Skin epidermis (tissue), 12 donors: ENCODE measurements around the gene SULT1C2.
"Not testable (repeated sequence)": the region's sequence is repeated elsewhere in the genome, so short reads cannot be mapped to it uniquely, and the experiment has no call there.

ENCODE experiments used
- H3K27ac ChIP-seq, 21 experiments: fragments of 200-600 bp; sonication (generic) in 11 of 21; one replicate each; pipeline ENCODE4 v1.5.0; 2020; ENCODE audit warnings: mild to moderate bottlenecking in 3 of 21, inconsistent platforms in 2 of 21, moderate library complexity in 2 of 21
- H3K4me3 ChIP-seq, 7 experiments: fragments of 200-600 bp; sonication (generic) in 2 of 7; one replicate each; pipeline ENCODE4 v1.5.0; 2020; ENCODE audit warnings: inconsistent platforms in 2 of 7, mild to moderate bottlenecking in 2 of 7, moderate library complexity in 1 of 7

The SULT1C2 gene

DNA sequence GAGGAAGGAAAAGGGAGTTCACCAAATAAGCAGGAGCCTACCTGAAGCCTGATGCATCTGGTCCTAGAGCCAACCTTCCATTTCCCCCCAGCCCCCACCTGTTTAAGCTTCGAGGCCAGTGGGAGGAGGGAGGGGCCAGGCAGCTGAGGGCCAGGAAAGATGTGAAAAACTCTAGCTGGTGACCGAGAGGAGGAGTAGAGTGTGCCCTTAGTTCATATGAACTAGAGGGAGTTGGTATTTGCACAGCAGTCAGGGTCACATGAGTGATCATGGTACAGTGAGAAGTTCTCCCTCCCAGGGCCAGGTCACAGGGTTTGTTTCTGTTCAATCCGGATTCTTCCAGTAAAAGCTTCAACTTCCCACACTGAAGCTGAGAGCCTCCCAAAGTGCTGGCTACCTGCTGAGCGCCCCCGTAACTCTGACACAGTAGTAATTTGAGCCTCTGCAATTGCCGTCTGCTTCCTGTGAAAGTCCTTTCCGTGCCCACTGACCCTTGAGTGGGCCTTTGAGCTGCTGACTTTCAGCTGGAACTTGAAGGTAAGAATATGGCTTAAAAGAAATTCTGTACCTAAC is at the start of gene SULT1C2:
TSS of gene SULT1C2 (plus strand) at position 362 of the 573 bp plus-strand sequence. CDS start 4,773 bp downstream, outside the sequence.
- Histone ChIP-seq H3K27ac (no peak within 1 kb of the TSS), H3K4me3 (no peak within 1 kb of the TSS)

DNA sequence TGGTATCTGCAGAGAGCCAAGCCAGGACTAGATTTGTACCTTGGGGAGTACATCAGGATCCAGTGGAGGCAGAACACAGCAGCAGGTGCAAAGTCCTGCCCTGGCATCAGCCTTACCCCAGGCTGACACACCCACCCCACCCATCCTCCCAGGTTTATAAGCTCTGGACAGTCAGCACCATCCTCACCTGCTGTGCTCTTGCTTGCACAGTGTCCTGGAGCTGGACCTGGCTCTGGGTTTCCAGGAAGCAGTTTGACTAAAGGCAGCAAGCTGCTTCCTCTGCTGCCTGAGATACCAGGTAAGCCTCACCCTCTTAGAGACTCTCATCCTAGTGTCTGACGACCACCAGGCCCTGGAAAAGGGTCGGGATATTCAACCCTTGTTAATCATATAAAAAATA is 48.9 kb upstream of the SULT1C2 start, which contains the start of gene SULT1C3:
TSS of gene SULT1C3 (plus strand) at position 183 of the 400 bp plus-strand sequence. CDS start 7,227 bp downstream, outside the sequence.
- Histone ChIP-seq H3K27ac (no peak within 1 kb of the TSS), H3K4me3 (no peak within 1 kb of the TSS)

DNA sequence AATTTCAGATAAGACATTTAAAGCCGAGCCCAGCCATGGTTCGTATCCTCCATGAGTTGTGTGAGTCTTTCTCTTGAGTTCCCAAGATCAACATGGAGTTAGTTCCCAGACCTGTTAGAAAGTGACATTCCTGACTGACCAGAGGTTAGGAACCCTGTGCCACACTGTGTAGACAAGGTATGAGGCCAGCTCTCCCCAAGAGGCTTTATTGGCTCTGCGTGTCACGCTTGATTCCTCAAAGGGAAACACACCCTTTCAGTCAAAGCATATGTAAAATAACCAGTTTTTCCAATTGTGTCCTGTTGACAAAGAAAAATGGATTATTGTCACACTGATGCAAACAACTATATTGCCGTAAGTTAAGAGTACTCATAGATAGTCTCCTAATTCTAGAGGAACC is 47.7 kb upstream of the SULT1C2 start:
- H3K4me3 ChIP-seq: no peak overlapping the region
- H3K27ac ChIP-seq: no peak overlapping the region

DNA sequence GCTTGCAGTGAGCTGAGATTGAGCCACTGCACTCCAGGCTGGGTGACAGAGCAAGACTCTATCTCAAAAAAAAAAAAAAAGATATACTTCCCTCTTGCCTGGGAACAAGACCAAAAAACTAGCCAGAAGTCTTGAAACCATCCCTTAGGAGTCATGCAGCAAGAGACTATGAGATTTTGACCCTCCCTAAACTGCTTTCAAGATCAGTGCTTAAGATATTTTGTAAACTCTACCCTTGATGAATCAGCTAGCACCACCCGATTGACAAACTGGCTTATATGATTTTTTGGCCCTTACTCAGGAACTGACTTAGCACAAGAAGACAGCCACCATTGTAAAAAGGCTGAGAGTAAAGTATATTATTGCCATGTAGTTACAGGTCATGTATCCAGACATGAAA is 45.1 kb upstream of the SULT1C2 start:
- no peak overlapping the region for H3K27ac ChIP-seq
- no peak overlapping the region for H3K4me3 ChIP-seq

DNA sequence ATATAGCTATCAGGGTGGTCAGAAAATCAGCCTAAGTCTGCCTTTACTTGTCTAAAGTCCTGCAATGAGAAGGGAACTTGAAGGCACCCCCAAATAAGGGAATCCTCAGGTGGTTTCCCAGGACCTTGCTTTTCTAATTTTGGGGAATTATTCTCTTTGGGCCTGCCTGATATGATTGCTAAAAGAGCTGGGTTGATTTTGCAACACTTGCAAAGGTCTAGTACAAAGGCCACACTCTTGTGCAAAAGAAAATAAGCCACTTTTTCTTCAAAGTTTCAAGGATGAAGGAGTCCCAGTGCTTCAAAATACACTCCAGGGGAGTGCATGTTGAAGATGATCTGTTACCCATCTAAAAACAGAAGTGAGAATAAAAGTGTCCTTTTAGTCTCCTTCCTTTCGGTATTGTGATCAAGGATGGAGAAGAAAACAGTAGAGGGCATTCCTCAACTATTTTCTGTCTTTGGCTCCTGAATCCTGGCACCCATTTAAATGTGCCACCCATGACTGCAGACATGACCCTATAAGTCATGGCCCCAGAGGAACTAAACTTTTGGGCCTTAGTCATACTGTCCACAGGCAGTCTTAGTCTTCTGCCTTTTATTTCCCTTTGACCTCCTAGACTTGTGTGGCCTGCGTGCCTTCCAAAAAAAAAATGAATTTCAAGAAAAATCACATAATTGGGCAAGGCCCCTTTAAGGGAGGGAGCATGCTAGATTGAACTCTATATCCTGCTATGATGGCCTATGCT is 43.9 kb upstream of the SULT1C2 start:
- H3K27ac ChIP-seq: no peak overlapping the region
- no peak overlapping the region for H3K4me3 ChIP-seq

DNA sequence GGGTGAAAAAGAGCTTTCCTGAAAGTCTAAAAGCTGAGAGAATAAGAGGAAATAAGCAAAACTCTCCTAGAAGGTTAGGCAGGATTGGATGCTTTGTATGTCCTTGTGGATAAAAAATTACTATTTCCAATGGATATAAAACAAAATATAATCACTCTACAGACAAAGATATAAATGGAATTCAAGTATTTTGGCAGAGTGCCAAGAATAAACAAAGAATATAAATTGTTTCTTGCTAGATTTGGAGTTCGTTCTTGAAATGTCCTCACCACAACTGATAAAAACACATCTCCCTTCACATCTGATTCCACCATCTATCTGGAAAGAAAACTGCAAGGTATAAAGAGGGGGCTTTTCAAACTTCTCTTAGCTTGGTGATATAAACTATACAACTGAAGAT is 35.6 kb upstream of the SULT1C2 start:
- no peak overlapping the region for H3K27ac ChIP-seq
- H3K4me3 ChIP-seq: no peak overlapping the region

DNA sequence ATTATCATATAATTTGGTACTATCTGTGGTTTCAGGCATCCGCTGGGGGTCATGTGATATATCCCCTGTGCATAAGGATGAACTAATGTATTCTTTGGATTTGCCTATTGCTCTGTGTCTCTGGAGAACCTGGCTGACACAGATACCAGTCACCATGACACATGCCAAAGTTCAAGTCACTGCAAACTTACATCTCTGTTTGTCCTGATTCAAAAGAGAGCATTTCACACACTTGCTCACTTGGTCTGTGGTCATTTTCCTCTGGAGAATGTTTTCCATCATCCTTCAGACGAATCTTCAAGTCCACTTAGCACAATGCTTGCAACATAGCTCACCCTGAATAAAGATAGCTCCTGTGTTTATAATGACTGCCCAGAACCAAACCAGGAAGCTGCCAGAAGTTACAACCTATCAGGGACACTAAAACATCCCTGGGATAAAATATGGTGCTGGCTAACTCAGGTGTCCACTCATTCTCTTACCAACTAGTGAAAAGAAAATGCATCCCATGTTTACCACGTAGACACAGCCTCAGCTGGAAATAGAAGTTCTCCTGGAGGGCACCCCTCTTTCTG is 30.9 kb upstream of the SULT1C2 start:
- Histone ChIP-seq H3K4me3 (no peak overlapping the region), H3K27ac (no peak overlapping the region)

DNA sequence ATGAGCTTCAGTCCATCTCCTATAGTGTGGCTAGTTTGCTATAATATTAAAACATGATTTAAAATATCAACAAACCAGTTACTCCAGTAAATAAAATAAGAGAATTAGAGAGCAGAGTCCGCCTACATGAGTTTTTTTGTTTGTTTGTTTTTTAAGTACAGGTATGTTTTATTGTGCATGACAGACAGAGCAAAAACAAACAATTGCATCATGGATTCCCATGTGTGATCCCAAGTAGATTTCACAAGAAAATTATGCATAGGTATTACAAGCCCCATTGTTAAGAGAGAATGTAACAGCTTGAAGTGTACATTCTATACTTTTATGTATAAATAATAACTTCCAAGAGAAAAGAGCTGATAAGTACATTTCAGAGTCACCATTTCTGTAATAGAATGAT is 27.9 kb upstream of the SULT1C2 start:
- Histone ChIP-seq H3K4me3 (no peak overlapping the region), H3K27ac (no peak overlapping the region)

DNA sequence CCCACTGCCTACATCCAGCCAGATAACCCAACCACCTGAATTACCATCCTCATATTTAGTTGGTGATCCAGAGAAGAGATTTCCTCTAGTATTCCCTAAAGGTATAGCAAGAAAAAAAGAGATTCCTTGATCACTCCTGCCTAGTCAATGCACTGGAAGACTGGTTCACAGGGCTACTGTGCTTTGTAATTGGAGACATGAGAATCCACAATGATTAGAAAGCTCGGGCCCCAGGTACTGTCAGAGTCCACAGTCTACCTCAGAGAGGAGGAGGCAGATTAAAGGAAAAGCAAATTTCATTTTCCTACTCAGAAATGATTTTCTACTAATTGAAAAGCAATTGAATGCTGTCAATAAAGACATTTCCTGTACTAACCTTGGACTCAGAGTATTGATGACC is 26.7 kb upstream of the SULT1C2 start:
- no peak overlapping the region for H3K27ac ChIP-seq
- H3K4me3 ChIP-seq: no peak overlapping the region

DNA sequence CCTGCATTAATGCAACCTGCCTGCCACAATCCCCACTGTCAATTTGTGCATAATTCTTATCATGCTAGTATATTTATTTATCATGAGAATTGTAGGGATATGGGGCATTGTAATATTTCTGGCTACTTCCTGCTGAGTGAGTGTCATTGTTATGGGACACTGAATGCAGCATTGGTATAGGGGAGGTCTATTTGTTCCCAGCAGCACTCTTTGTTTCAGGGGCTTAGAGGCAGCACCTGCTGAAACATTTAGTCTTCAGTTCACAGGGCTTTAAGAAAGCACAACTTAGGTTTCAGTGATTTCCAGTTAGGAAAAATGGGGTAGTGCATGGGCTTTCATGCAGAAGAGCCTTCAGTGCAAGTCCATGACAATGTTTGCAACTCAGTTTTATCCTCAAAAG is 25.3 kb upstream of the SULT1C2 start:
- Histone ChIP-seq H3K4me3 (no peak overlapping the region), H3K27ac (no peak overlapping the region)

DNA sequence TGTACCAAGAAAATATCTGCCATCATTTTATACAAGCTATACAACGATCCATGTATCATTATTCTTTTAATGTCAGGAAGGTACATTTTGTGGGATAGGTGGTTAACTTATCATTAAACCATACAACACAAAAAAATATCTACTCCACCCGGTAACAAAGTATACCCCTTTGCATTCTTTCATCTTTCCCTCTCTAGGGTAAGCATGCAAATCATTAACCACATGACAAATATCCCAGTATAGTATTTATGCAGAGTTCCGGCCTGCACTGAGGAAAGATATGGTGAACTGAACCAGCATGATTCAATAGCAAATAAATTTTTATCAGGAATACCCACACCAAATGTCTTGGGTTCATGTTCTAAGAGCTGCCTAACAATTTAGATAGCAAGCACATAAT is 22.5 kb upstream of the SULT1C2 start:
- no peak overlapping the region for H3K27ac ChIP-seq

DNA sequence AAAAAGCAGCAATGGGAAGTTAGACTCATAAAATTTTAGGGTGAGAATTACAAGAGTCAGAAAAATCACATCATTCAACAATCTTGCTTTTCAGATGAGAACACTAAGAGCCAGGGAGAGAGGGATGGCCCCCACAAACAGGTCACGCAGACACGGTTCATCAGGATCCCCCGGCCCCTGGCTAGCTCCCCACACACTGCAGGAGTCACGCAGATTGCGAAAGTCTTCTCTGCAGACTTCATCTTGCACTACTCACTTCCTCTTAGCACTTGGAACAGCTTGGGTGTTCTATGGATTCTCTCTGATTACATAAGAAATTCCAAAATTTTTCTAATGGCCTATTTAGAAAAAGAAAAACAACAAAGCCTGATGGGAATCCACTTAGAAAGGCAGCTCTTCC is 21.6 kb upstream of the SULT1C2 start:
- no peak overlapping the region for H3K4me3 ChIP-seq
- peak overlapping the region in 3 of 21 experiments; percentile 25 to 35 (median 34) for H3K27ac ChIP-seq

More for the DNA sequence above, 22.5 kb upstream of the SULT1C2 start:
- no peak overlapping the region for H3K4me3 ChIP-seq

DNA sequence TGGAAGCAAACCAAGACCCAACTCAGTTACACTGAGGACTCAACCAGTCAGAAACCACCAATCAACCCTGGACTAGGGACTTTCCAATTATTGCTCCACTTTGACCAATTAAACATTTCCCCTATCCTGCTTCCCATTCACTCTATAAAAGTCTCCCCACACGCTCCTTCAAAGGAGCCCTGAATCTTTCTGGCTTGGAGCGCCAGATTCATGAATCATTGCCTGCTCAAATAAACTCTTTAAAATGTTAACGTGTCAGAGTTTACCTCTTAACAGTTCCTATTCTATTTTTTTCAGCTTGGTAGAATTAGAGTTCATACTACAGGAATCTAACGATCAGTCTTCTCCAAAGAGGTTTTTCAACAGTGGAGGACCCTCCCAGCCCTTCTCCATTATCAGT is 20.7 kb upstream of the SULT1C2 start:
- H3K27ac ChIP-seq: peak overlapping the region in 3 of 21 experiments; percentile 25 to 44 (median 34)
- no peak overlapping the region for H3K4me3 ChIP-seq

DNA sequence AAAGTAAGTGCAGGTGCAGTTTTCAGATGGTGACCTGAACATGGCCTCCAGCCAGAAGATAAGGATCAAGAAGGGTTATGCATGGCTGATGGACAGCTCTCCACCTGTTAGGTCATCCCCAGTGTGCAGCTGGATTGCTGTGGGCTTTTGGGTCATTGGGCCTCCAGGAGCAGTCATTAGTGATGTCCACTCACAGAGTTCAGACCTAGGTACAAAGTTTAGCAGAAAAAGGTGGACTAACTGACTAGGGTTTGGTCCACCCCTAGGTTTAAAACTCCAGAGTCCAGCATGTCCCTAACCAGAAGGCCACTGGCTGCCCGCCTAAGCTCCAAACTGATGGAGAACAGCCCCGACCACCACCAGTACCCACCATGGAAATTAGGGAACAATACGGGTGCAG is 18.3 kb upstream of the SULT1C2 start:
- Histone ChIP-seq H3K4me3 (no peak overlapping the region), H3K27ac (no peak overlapping the region)

DNA sequence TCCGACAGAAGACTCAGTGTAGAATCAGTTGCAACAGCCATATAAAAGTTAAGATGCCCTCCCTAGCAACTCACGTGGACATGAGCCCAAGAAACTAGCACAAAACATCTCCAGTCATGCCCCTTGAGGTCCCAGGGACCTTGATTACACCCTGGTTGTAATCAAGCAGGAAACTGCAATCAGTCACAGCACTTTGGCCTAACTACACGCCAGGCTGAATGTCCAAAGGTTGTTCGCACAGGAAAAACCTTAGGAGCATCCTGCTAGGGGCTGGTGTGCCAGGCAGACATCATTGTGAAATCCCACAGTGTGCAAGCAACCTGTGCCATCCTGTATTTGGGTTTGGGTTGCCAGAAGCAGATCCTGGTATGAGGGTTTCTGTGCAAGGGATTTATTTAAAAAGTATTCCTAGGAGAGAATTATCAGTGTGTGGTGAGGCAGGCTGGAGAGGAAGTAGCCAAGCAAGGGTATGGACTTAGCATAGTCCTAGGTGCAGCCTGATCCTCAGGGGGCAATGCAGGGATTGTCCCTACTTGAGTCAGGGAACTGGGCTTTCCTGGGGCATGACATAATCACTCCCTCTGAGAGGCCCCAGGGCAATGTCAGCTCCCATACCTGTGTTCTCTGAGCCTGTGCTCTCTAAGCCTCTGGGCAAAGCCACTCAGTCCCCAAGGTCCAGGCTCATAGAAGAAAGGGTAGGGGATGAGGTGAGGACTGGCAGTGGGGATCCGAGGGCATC is 17.8 kb upstream of the SULT1C2 start:
- no peak overlapping the region for H3K4me3 ChIP-seq
- peak overlapping the region in 2 of 21 experiments; percentile 60 to 65 for H3K27ac ChIP-seq

DNA sequence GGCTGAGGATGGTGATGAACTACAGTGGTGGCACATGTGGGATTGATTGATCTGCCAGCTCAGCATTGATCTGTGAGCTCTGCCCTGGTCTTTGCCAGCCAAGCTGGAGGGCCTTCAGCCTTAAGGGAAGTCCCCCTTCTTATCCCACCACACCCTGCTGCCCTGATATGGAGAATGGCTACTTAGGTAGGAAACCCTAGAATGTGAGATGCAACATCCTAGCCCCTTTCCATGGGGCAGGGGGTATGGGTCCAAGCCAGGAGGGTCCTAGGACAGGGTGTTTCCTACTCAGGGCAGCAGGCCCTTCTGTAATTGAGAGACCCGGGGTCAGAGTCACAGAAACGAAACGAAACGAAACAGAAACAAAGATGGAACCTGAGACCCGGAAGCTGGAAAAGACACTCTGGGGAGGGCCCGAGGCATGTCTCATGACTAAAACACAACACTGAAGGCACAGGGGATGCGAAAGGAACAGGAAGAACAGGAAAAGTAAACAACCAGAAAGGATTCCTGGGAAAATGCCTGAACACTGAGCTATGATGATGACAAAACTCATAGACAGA is 16.9 kb upstream of the SULT1C2 start:
- Histone ChIP-seq H3K27ac (peak overlapping the region in 3 of 21 experiments; percentile 60 to 65 (median 60)), H3K4me3 (peak overlapping the region in 1 of 7 experiments; percentile 18)

DNA sequence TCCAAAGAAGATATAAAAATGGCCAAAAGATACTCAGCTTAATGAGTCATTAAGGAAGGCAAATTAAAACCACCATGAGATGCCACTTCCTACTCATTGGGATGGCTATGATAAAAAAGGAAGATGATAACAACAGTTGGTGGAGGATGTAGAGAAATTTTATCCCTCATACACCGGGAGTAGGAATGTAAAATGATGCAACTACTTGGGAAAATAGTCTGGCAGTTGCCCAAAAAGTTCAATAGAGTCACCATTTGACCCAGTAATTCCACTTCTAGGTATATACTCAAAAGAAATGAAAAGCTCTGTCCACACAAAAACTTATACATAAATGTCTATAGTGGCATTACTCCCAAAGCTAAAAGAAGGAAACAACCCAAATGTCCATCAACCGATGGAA is 10.1 kb upstream of the SULT1C2 start:
- Histone ChIP-seq H3K27ac (no peak overlapping the region), H3K4me3 (no peak overlapping the region)

DNA sequence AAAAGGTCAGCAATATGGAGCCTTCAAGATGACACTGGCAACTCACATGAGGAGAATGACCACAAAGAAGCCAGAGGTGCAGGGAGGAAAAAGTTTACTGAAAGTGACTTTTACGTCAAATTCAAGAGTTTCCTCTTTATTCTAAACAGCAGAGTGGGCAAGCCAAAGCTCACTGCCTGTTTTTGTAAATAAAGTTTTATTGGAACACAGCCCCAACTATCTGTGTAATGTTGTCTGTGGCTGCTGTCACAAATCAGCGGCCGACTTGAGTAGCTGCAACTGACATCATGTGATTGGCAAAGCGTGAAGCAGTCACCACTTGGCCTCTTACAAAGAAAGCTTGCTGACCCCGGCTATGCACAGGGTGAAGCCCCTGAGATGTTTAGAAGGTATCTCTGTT is 9.2 kb upstream of the SULT1C2 start:
- no peak overlapping the region for H3K27ac ChIP-seq
- no peak overlapping the region for H3K4me3 ChIP-seq

DNA sequence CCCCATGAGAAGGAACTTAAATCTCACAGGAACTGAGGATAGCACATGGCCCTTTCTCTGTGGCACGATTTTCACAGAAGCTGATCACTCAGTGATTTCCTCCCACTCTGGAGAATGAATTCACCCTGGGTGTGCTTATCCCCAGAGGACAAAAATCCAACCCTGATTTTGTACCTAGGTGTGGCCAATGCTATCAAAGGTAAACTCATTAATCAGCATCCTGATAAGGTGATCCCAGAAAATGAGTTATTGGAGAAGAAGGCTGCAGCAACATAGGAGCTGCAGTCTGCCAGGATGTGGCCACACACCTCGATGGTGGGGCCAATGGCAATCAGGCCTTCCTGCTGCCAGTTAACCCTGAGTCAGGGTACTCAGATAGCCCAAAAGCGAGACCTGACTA is 8.2 kb upstream of the SULT1C2 start:
- H3K27ac ChIP-seq: no peak overlapping the region
- no peak overlapping the region for H3K4me3 ChIP-seq

DNA sequence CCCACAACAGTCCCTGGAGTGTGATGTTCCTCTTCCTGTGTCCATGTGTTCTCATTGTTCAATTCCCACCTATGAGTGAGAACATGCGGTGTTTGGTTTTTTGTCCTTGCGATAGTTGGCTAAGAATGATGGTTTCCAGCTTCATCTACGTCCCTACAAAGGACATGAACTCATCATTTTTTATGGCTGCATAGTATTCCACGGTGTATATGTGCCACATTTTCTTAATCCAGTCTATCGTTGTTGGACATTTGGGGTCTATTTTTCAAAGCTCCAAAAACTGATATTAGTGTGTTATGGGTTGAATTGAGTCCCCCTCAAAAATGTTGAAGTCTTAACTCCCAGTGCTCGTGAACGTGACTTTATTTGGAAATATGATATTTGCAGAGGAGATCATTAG is 4.1 kb upstream of the SULT1C2 start:
- H3K27ac ChIP-seq, H3K4me3 ChIP-seq: not testable (repeated sequence)
